Measurements from ENCODE around the gene PGP.
A peak's percentile ranks its signal among the peaks of the same experiment; 100 is the strongest.

Gene PGP

GRCh38 chr16:2167068-2167638 lies 47.5 kb downstream of the PGP start:
- DNase-seq (ENCODE audit: low spot score): no peak
- no peak for TF ChIP-seq CTCF (IDR thresholded peaks at IDR 0.05; ENCODE audit: poor library complexity, severe bottlenecking)
- H3K4me3 ChIP-seq (ENCODE audit: severe bottlenecking): no peak overlapping the region
- ATAC-seq (ENCODE audit: low read depth): no peak
- H3K36me3 ChIP-seq (ENCODE audit: low read depth): peaks cover 45% of the 10 kb centered on the region
- H3K27me3 ChIP-seq (ENCODE audit: insufficient read depth, poor library complexity, severe bottlenecking): no peaks in the 10 kb centered on the region
- H3K9me3 ChIP-seq (ENCODE audit: severe bottlenecking): no peaks in the 10 kb centered on the region
- no peak overlapping the region for H3K27ac ChIP-seq (ENCODE audit: poor library complexity, severe bottlenecking)
- H3K4me1 ChIP-seq (ENCODE audit: insufficient read depth, poor library complexity, severe bottlenecking): peaks cover 16% of the 10 kb centered on the region

GRCh38 chr16:2166263-2167067 lies 48.2 kb downstream of the PGP start:
- Histone ChIP-seq H3K4me1 (ENCODE audit: insufficient read depth, poor library complexity, severe bottlenecking) (peaks cover 22% of the 10 kb centered on the region), H3K27ac (ENCODE audit: poor library complexity, severe bottlenecking) (no peak overlapping the region), H3K9me3 (ENCODE audit: severe bottlenecking) (no peaks in the 10 kb centered on the region), H3K36me3 (ENCODE audit: low read depth) (peaks cover 40% of the 10 kb centered on the region), H3K27me3 (ENCODE audit: insufficient read depth, poor library complexity, severe bottlenecking) (no peaks in the 10 kb centered on the region), H3K4me3 (ENCODE audit: severe bottlenecking) (no peak overlapping the region)
- no peak for TF ChIP-seq CTCF (IDR thresholded peaks at IDR 0.05; ENCODE audit: poor library complexity, severe bottlenecking)
- ATAC-seq (ENCODE audit: low read depth): no peak
- no peak for DNase-seq (ENCODE audit: low spot score)

GRCh38 chr16:2165861-2166260 lies 48.8 kb downstream of the PGP start:
- ATAC-seq (ENCODE audit: low read depth) (no peak), DNase-seq (ENCODE audit: low spot score) (no peak)
- Histone ChIP-seq H3K9me3 (ENCODE audit: severe bottlenecking) (no peaks in the 10 kb centered on the region), H3K27me3 (ENCODE audit: insufficient read depth, poor library complexity, severe bottlenecking) (no peaks in the 10 kb centered on the region), H3K4me1 (ENCODE audit: insufficient read depth, poor library complexity, severe bottlenecking) (peaks cover 27% of the 10 kb centered on the region), H3K4me3 (ENCODE audit: severe bottlenecking) (no peak overlapping the region), H3K36me3 (ENCODE audit: low read depth) (peaks cover 36% of the 10 kb centered on the region), H3K27ac (ENCODE audit: poor library complexity, severe bottlenecking) (no peak overlapping the region)
- no peak for TF ChIP-seq CTCF (IDR thresholded peaks at IDR 0.05; ENCODE audit: poor library complexity, severe bottlenecking)

- H3K9me3 ChIP-seq (ENCODE audit: severe bottlenecking): no peaks in the 10 kb centered on the region
- TF ChIP-seq CTCF (IDR thresholded peaks at IDR 0.05; ENCODE audit: poor library complexity, severe bottlenecking): no peak
- H3K36me3 ChIP-seq (ENCODE audit: low read depth): peaks cover 25% of the 10 kb centered on the region
- peak overlapping the region; percentile 93 for H3K27ac ChIP-seq (ENCODE audit: poor library complexity, severe bottlenecking)
- DNase-seq (ENCODE audit: low spot score) (peak; percentile 91), ATAC-seq (ENCODE audit: low read depth) (peak; percentile 85)
- no peaks in the 10 kb centered on the region for H3K27me3 ChIP-seq (ENCODE audit: insufficient read depth, poor library complexity, severe bottlenecking)
- H3K4me3 ChIP-seq (ENCODE audit: severe bottlenecking): no peak overlapping the region
- peaks cover 46% of the 10 kb centered on the region for H3K4me1 ChIP-seq (ENCODE audit: insufficient read depth, poor library complexity, severe bottlenecking)
These were observed 51.3 kb downstream of the PGP start for GRCh38 chr16:2163211-2163881.
